Measurements from ENCODE around the gene PROB1. TPM values are rescaled to one million over a fixed set of nuclear protein-coding genes. Genes with fewer than 3 reads are reported as not detected.
"Not testable (repeated sequence)": the region's sequence is repeated elsewhere in the genome, so short reads cannot be mapped to it uniquely, and the experiment has no call there.

The PROB1 gene
- total RNA-seq, 2 experiments from 2014 or later = 3.8 to 3.9 TPM

DNA sequence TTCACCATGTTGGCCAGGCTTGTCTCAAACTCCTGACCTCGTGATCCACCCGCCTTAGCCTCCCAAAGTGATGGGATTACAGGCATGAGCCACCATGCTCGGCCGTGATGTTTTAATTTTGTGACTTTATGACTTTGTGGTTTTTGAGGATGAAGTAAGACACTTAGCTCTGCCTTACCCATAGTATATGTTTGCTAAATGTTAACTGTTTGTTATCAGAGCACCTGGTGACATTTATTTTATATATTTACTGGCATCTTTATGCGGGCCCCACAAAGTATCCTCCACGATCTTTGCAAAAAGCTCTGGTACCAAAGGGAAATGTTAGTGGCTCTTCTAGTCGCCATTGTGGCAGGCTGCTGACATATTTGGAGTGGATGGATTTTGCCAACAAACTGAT is 18.5 kb downstream of the PROB1 start:
- POLR2A ChIA-PET = no interaction called here
- H3K27me3 Mint-ChIP-seq = no peaks in the 10 kb centered on the region
- CTCF ChIA-PET = interaction anchor here (1.9 kb wide), 1 partner anchor 16 kb away, joined by 6 read pairs; no protein-coding TSS in a partner anchor
- no peaks in the 10 kb centered on the region for H3K9me3 Mint-ChIP-seq
- intact Hi-C loops (cut with micrococcal nuclease) = no loop called here
- H3K4me3 Mint-ChIP-seq = no peak overlapping the region
- no peak overlapping the region for H3K27ac Mint-ChIP-seq
- no peak for DNase-seq
- H3K36me3 Mint-ChIP-seq = no peaks in the 10 kb centered on the region
- H3K4me1 Mint-ChIP-seq (ENCODE audit: low read depth) = peaks cover 9% of the 10 kb centered on the region

DNA sequence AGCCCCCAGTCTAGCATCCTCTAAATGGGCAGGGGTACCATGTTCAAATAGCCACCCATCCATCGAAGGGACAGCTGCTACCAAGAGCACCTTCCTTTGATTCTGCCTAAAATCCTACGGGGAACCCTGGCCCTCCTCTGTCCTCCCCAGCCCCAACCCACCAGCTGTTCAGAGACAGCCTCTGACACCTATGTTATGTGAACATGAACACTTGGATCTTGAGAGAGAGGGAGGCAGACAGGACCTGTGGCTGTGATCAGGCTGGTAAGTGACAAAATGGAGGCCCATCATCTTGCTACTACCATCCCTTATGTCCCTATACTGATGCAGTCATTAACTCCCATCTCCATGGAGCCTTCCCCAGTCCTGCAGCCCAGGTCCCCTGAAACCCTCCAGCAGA is 20.0 kb downstream of the PROB1 start:
- ChIA-PET POLR2A (interaction anchor here (1.3 to 1.5 kb wide), 2 partner anchors 10 to 15 kb away, joined by 3 to 5 read pairs; partner anchors contain the start of gene MZB1), CTCF (interaction anchor here (1.6 kb wide), 1 partner anchor 124 kb away, joined by 3 read pairs; no protein-coding TSS in a partner anchor)
- intact Hi-C loops (cut with micrococcal nuclease) = no loop called here
- H3K9me3 Mint-ChIP-seq = no peaks in the 10 kb centered on the region
- H3K4me1 Mint-ChIP-seq (ENCODE audit: low read depth) = peaks cover 13% of the 10 kb centered on the region
- peaks cover 1% of the 10 kb centered on the region for H3K36me3 Mint-ChIP-seq
- no peaks in the 10 kb centered on the region for H3K27me3 Mint-ChIP-seq
- no peak for DNase-seq
- H3K27ac Mint-ChIP-seq = no peak overlapping the region
- no peak overlapping the region for H3K4me3 Mint-ChIP-seq

DNA sequence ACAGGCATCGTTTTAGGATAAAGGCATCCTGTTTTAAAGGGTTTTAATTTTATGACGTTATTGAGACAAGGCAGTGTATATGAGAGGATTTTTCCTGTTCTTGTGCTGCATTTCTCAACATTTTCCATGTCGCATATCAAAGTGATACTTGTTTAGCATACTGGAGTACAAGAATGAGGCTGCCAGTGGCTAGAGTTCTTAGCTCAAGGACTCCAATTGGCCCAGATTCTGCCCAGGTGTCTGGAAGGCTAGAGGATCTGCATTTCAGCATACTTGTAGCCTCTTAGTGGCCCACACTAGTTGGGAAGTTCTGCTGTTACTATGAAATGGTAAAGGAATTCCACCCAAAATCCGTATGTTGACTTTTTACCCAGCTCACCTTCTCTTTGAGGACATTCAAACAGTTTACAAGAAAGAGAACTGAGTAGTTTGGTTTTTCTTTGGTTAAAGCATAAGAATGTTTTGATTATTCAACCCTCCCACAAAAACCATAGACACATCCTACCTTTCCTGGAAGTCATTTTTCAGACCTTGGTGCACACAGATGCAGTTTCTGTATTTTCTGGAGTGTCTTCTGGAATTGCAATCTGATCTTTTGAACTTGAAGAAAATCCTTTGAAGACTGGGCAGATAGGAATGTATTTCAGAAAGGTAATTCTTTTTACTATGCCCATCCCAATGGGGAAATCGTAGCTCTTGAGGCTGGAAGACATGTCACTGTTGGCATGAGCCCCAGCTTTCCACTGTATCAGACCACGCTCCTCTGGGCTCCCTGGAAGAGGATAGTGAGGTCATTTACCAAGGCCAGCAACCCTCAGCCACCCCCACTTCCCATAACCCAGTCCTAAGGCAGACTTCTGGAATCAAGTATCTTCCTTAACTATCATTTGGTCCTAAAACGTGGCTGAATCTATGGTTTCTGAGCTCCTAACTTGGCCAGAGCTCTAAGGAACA is 23.1 kb downstream of the PROB1 start:
- no peaks in the 10 kb centered on the region for H3K27me3 Mint-ChIP-seq
- DNase-seq = no peak
- ChIA-PET POLR2A (interaction anchor here (1.0 kb wide), 2 partner anchors 20 to 42 kb away, joined by 3 to 5 read pairs; no protein-coding TSS in a partner anchor), CTCF (interaction anchor here (0.6 to 1.1 kb wide), 3 partner anchors 31 to 79 kb away, joined by 3 read pairs; no protein-coding TSS in a partner anchor)
- H3K9me3 Mint-ChIP-seq = no peaks in the 10 kb centered on the region
- H3K36me3 Mint-ChIP-seq = peaks cover 6% of the 10 kb centered on the region
- H3K4me1 Mint-ChIP-seq (ENCODE audit: low read depth) = peaks cover 13% of the 10 kb centered on the region
- intact Hi-C loops (cut with micrococcal nuclease) = no loop called here
- no peak overlapping the region for H3K4me3 Mint-ChIP-seq
- peak overlapping the region; percentile 19 for H3K27ac Mint-ChIP-seq

DNA sequence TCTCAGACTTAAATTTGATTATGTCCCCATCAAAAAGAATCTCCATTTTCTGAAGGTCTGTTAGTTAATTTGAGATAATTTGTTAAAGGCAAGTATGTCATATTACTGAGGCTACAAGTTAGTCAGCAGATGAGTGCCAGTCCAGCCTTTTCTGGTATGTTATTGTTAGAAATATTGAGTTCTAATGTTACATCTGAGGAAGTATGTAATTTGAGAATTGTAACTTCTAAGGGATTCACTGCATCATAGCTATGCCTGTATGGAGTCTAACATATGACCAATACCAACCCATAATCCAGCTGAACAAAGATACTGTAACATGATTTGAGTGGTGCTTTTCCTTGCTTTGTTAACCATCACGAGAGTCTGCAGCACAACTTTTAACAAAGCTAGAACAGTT is 25.7 kb downstream of the PROB1 start:
- H3K4me3 Mint-ChIP-seq = no peak overlapping the region
- H3K36me3 Mint-ChIP-seq = peaks cover 19% of the 10 kb centered on the region
- DNase-seq = no peak
- peaks cover 13% of the 10 kb centered on the region for H3K4me1 Mint-ChIP-seq (ENCODE audit: low read depth)
- ChIA-PET CTCF (interaction anchor here (1.1 kb wide), 1 partner anchor 118 kb away, joined by 3 read pairs; no protein-coding TSS in a partner anchor), POLR2A (no interaction called here)
- H3K27ac Mint-ChIP-seq = no peak overlapping the region
- no peaks in the 10 kb centered on the region for H3K27me3 Mint-ChIP-seq
- no peaks in the 10 kb centered on the region for H3K9me3 Mint-ChIP-seq
- intact Hi-C loops (cut with micrococcal nuclease) = no loop called here

DNA sequence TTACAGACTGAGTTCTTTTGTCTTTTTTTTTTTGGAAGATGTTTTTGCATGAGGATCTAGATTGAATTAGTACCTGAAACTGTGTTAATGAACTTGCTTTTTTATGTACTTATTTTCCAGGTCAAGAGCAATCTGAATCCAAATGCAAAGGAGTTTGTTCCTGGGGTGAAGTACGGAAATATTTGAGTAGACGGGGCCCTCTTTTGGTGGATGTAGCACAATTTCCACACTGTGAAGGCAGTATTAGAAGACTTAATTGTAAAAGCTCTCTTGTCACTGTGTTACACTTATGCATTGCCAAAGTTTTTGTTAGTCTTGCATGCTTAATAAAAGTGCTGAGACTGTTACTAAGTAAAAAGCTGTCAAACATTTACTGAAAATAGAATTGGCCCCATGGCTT is 26.3 kb downstream of the PROB1 start:
- ChIA-PET POLR2A (no interaction called here), CTCF (interaction anchor here (1.1 kb wide), 1 partner anchor 118 kb away, joined by 3 read pairs; no protein-coding TSS in a partner anchor)
- H3K9me3 Mint-ChIP-seq = no peaks in the 10 kb centered on the region
- no peaks in the 10 kb centered on the region for H3K27me3 Mint-ChIP-seq
- H3K27ac Mint-ChIP-seq = no peak overlapping the region
- H3K4me3 Mint-ChIP-seq = no peak overlapping the region
- peaks cover 24% of the 10 kb centered on the region for H3K36me3 Mint-ChIP-seq
- DNase-seq = no peak
- H3K4me1 Mint-ChIP-seq (ENCODE audit: low read depth) = peaks cover 18% of the 10 kb centered on the region
- intact Hi-C loops (cut with micrococcal nuclease) = no loop called here

DNA sequence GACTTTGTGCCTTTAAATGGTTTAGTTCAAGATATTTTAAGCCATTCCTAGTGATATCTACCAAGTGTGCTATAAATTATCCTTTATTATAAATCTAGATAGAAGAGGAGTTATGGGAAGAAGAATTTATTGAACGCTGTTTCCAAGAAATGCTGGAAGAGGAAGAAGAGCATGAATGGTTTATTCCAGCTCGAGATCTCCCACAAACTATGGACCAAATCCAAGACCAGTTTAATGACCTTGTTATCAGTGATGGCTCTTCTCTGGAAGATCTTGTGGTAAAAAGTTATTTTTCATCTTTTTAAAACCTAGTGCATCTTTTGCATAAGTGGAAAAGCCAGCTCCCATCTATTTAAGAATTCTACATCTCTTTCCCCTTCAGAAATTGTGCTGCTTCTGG is 30.4 kb downstream of the PROB1 start:
- H3K27me3 Mint-ChIP-seq = no peaks in the 10 kb centered on the region
- H3K4me3 Mint-ChIP-seq = no peak overlapping the region
- H3K9me3 Mint-ChIP-seq = no peaks in the 10 kb centered on the region
- H3K36me3 Mint-ChIP-seq = peaks cover 27% of the 10 kb centered on the region
- ChIA-PET CTCF (no interaction called here), POLR2A (no interaction called here)
- no peak overlapping the region for H3K27ac Mint-ChIP-seq
- DNase-seq = no peak
- H3K4me1 Mint-ChIP-seq (ENCODE audit: low read depth) = peaks cover 9% of the 10 kb centered on the region
- intact Hi-C loops (cut with micrococcal nuclease) = no loop called here

DNA sequence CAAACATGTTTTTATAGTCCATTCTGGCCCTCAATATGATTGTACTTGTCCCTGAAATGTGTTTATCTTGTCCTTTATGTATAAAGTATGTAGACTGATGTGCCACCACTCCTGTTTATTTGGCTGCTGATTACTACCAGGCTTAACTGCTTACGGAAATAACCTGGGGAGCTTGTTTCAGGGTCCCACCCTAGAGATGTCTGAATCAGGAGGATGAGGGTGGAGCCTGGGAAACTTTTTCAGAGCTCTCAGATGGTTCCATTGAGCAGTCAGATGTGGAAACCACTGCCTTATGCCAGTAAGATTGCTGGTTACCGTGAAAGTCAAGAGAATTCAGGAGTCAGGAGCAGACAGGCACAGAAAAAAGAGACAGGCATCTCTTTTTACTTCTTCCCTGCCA is 31.0 kb downstream of the PROB1 start:
- Mint-ChIP-seq H3K4me1 (ENCODE audit: low read depth) (peaks cover 9% of the 10 kb centered on the region), H3K27me3 (no peaks in the 10 kb centered on the region), H3K4me3 (no peak overlapping the region), H3K27ac (peak overlapping the region; percentile 10), H3K36me3 (peaks cover 27% of the 10 kb centered on the region), H3K9me3 (no peaks in the 10 kb centered on the region)
- POLR2A ChIA-PET = no interaction called here
- DNase-seq = no peak
- intact Hi-C loops (cut with micrococcal nuclease) = no loop called here
- CTCF ChIA-PET = no interaction called here

DNA sequence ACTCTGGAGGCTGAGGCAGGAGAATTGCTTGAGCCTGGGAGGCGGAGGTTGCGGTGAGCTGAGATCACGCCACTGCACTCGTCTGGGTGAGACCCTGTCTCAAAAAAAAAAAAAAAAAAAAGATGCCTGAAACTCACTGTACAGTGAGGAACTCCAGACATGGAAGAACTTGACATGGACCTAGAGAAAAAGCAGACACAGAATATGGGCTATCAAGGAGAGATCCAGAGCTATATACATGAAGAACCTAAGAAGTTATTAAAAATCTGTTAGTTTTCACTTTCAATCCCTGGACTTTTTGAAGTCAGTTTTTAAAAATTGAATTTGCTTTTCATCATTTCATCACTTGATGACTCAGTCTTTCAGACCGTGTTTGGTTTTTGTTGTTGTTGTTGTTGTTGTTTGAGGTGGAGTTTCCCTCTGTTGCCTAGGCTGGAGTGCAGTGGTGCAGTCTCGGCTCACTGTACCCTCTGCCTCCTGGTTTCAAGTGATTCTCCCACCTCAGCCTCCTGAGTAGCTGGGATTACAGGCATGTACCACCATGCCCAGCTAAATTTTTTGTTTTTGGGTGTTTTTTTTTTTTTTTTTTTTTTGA is 33.0 kb downstream of the PROB1 start:
- H3K27ac Mint-ChIP-seq = no peak overlapping the region
- H3K4me3 Mint-ChIP-seq = no peak overlapping the region
- no peaks in the 10 kb centered on the region for H3K27me3 Mint-ChIP-seq
- CTCF ChIA-PET = no interaction called here
- intact Hi-C loops (cut with micrococcal nuclease) = no loop called here
- H3K36me3 Mint-ChIP-seq = peaks cover 26% of the 10 kb centered on the region
- POLR2A ChIA-PET = interaction anchor here (0.6 to 0.7 kb wide), 2 partner anchors 27 to 78 kb away, joined by 4 to 5 read pairs; no protein-coding TSS in a partner anchor
- peaks cover 15% of the 10 kb centered on the region for H3K4me1 Mint-ChIP-seq (ENCODE audit: low read depth)
- H3K9me3 Mint-ChIP-seq = no peaks in the 10 kb centered on the region
- no peak for DNase-seq

DNA sequence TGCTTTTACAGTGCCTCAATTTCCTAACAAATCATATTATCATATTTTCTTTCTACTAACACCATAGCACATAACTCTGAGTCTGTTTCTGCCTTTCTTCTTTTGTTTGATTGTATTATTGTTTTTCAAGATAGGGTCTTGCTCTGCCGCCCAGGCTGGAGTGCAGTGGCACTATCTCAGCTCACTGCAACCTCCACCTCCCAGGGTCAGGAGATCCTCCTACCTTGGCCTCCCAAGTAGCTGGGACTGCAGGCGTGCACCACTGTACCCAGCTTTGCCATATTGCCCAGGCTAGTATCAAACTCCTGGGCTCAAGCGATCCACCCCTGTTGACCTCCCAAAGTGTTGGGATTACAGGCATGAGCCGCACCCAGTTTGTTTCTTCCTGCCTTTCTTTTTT is 34.5 kb downstream of the PROB1 start:
- ChIA-PET CTCF (interaction anchor here (0.8 kb wide), 1 partner anchor 66 kb away, joined by 3 read pairs; no protein-coding TSS in a partner anchor), POLR2A (no interaction called here)
- no peaks in the 10 kb centered on the region for H3K9me3 Mint-ChIP-seq
- no peak overlapping the region for H3K27ac Mint-ChIP-seq
- no peak for DNase-seq
- intact Hi-C loops (cut with micrococcal nuclease) = no loop called here
- H3K4me3 Mint-ChIP-seq = no peak overlapping the region
- peaks cover 19% of the 10 kb centered on the region for H3K36me3 Mint-ChIP-seq
- H3K27me3 Mint-ChIP-seq = no peaks in the 10 kb centered on the region
- H3K4me1 Mint-ChIP-seq (ENCODE audit: low read depth) = peaks cover 18% of the 10 kb centered on the region

DNA sequence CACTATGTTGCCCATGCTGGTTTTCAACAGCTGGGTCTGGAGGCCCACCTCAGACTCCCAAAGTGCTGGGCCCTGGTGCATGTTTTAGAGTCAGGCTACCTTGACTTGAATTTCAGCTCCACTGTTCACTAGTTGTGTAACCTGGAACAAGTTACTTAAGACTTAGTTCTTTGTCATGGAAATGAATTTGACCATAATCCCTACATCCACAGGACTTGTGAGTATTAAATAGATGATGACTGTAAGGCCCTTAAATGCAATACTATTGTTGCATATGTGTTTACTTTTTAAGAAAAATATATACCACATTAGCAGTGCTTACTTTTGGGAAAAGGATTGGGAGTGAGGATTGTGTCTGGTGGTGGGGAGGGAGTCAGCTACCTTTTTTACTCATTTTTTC is 36.8 kb downstream of the PROB1 start:
- no peak overlapping the region for H3K4me3 Mint-ChIP-seq
- H3K27ac Mint-ChIP-seq = no peak overlapping the region
- ChIA-PET CTCF (no interaction called here), POLR2A (no interaction called here)
- no peak for DNase-seq
- peaks cover 10% of the 10 kb centered on the region for H3K36me3 Mint-ChIP-seq
- peaks cover 14% of the 10 kb centered on the region for H3K4me1 Mint-ChIP-seq (ENCODE audit: low read depth)
- intact Hi-C loops (cut with micrococcal nuclease) = no loop called here
- H3K27me3 Mint-ChIP-seq = no peaks in the 10 kb centered on the region
- no peaks in the 10 kb centered on the region for H3K9me3 Mint-ChIP-seq

DNA sequence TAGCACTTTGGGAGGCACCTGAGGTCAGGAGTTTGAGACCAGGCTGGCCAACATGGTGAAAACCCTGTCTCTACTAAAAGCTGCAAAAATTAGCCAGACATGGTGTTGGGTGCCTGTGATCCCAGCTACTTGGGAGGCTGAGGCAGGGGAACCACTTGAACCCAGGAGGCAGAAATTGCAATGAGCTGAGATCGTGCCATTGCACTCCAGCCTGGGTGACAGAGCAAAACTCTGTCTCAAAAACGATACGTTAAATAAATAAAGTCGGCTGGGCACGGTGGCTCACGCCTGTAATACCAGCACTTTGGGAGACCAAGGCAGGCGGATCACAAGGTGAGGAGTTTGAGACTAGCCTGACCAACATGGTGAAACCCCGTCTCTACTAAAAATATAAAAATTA is 39.0 kb downstream of the PROB1 start:
- CTCF ChIA-PET = not testable (repeated sequence)
- peaks cover 11% of the 10 kb centered on the region for H3K36me3 Mint-ChIP-seq

DNA sequence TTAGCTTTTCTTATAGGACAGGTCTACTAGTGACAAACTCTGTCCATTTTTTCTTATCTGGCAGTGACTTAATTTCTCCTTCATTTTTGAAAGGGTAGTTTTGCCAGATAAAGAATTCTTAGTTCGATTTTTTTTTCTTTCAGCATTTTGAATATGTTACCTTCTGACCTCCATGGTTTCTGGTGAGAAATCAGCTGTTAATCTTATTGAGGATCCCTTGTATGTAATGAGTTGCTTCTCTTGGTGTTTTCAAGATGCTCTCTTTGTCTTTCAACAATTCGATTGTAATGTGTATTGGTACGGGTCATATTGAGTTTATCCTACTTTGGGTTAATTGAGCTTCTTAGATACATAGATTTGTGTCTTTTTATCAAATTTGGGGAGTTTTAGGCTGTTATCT is 40.7 kb downstream of the PROB1 start:
- intact Hi-C loops (cut with micrococcal nuclease) = no loop called here
- POLR2A ChIA-PET = interaction anchor here (1.5 kb wide), 1 partner anchor 12 kb away, joined by 4 read pairs; the partner anchor contains the start of gene PAIP2
- H3K4me3 Mint-ChIP-seq = no peak overlapping the region

More for the DNA sequence above, 39.0 kb downstream of the PROB1 start:
- H3K9me3 Mint-ChIP-seq; H3K27ac Mint-ChIP-seq; H3K27me3 Mint-ChIP-seq; intact Hi-C loops (cut with micrococcal nuclease); DNase-seq; H3K4me3 Mint-ChIP-seq: not testable (repeated sequence)
- peaks cover 12% of the 10 kb centered on the region for H3K4me1 Mint-ChIP-seq (ENCODE audit: low read depth)
- POLR2A ChIA-PET = interaction anchor here (1.1 kb wide), 1 partner anchor 10 kb away, joined by 3 read pairs; no protein-coding TSS in a partner anchor

More for the DNA sequence above, 40.7 kb downstream of the PROB1 start:
- Mint-ChIP-seq H3K27ac (no peak overlapping the region), H3K27me3 (no peaks in the 10 kb centered on the region), H3K36me3 (peaks cover 11% of the 10 kb centered on the region), H3K9me3 (no peaks in the 10 kb centered on the region), H3K4me1 (ENCODE audit: low read depth) (peaks cover 12% of the 10 kb centered on the region)
- no peak for DNase-seq
- CTCF ChIA-PET = no interaction called here

All from activated CD4-positive, alpha-beta memory T cell treated with anti-CD3 and anti-CD28 coated beads for 36 hours (primary cell).